Stimulated activated naive CD8-positive, alpha-beta T cell treated with anti-CD3 and anti-CD28 coated beads, Interleukin-15, Interleukin-2, amounts not matched to agents 100 ng/mL and 50 ng/mL, for 24 hours (primary cell): ENCODE data around the gene CD24.
A peak's percentile ranks its signal among the peaks of the same experiment; 100 is the strongest.
"Not testable (repeated sequence)": the region's sequence is repeated elsewhere in the genome, so short reads cannot be mapped to it uniquely, and the experiment has no call there.

Experiments used
- H3K27ac Mint-ChIP-seq: one replicate; pipeline ENCODE4 v1.8.0; 2021; ENCODE audit warnings: mild to moderate bottlenecking, mixed read lengths
- H3K27me3 Mint-ChIP-seq: one replicate; pipeline ENCODE4 v1.8.0; 2021; ENCODE audit warnings: mixed read lengths
- H3K36me3 Mint-ChIP-seq: one replicate; pipeline ENCODE4 v1.8.0; 2021; ENCODE audit warnings: low read depth, mixed read lengths
- H3K4me1 Mint-ChIP-seq: one replicate; pipeline ENCODE4 v1.8.0; 2021; ENCODE audit warnings: low read depth, mixed read lengths
- H3K4me3 Mint-ChIP-seq: one replicate; pipeline ENCODE4 v1.8.0; 2021; ENCODE audit warnings: mild to moderate bottlenecking, mixed read lengths
- H3K9me3 Mint-ChIP-seq: one replicate; pipeline ENCODE4 v1.8.0; 2021; ENCODE audit warnings: mixed read lengths

The CD24 gene, protein sequence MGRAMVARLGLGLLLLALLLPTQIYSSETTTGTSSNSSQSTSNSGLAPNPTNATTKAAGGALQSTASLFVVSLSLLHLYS

GRCh38 chr6:106974336-106974998, at the start of gene CD24:
CD24 (minus strand) TSS chr6:106974729; CDS start chr6:106974646, 83 bp downstream.
- no peaks in the 10 kb centered on the region for H3K36me3 Mint-ChIP-seq
- peak within 1 kb of the TSS; percentile 71 for H3K4me3 Mint-ChIP-seq
- no peak within 1 kb of the TSS for H3K27ac Mint-ChIP-seq
- peaks cover 57% of the 10 kb centered on the region for H3K27me3 Mint-ChIP-seq
- no peaks in the 10 kb centered on the region for H3K9me3 Mint-ChIP-seq
- H3K4me1 Mint-ChIP-seq: peaks cover 11% of the 10 kb centered on the region

- no peaks in the 10 kb centered on the region for H3K9me3 Mint-ChIP-seq
- H3K27me3 Mint-ChIP-seq: no peaks in the 10 kb centered on the region
- no peaks in the 10 kb centered on the region for H3K36me3 Mint-ChIP-seq
- no peak overlapping the region for H3K4me3 Mint-ChIP-seq
- H3K4me1 Mint-ChIP-seq: no peaks in the 10 kb centered on the region
- H3K27ac Mint-ChIP-seq: no peak overlapping the region
Measured at GRCh38 chr6:107021446-107022185, 47.1 kb upstream of the CD24 start.

- Mint-ChIP-seq H3K27me3 (no peaks in the 10 kb centered on the region), H3K9me3 (no peaks in the 10 kb centered on the region), H3K36me3 (no peaks in the 10 kb centered on the region)
Measured at GRCh38 chr6:107020239-107020638, 45.7 kb upstream of the CD24 start.

DNA sequence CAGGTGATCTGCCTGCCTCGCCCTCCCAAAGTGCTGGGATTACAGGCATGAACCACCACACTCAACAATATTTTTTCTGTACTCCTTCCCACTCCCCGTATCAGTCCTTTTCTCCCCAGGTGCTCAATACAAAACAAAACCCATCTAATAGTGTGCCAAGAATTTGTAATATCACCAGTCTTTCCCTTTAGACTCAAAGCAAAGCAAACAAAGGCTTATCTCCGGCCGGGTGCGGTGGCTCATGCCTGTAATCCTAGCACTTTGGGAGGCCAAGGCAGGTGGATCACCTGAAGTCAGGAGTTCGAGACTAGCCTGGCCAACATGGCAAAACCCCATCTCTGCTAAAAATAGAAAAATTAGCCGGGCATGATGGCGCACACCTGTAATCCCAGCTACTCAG, 45.1 kb upstream of the CD24 start:
- H3K27me3 Mint-ChIP-seq, H3K27ac Mint-ChIP-seq, H3K4me1 Mint-ChIP-seq, H3K4me3 Mint-ChIP-seq, H3K9me3 Mint-ChIP-seq, H3K36me3 Mint-ChIP-seq: not testable (repeated sequence)

More at GRCh38 chr6:107020239-107020638, 45.7 kb upstream of the CD24 start:
- Mint-ChIP-seq H3K4me1 (no peaks in the 10 kb centered on the region), H3K27ac (no peak overlapping the region), H3K4me3 (no peak overlapping the region)

DNA sequence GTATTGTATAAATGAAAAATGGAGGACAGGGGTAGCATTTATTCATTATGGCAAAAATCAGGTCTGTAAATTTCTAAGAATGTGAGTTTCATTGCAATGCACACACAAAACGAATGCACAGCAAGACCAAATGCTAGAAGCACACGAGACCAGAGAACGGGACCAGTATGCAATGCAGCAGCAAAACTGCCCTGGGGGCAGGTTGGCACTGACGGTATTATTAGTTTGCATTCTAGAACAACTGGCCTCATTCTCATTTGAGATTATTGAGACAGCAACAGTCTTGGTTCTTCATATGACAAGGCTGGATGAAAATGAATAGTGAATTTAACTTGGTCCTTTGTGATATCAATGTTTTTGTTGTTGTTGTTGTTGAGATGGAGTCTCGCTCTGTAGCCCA, 44.5 kb upstream of the CD24 start:
- no peaks in the 10 kb centered on the region for H3K4me1 Mint-ChIP-seq
- H3K27ac Mint-ChIP-seq: no peak overlapping the region
- no peaks in the 10 kb centered on the region for H3K36me3 Mint-ChIP-seq
- peaks cover 1% of the 10 kb centered on the region for H3K27me3 Mint-ChIP-seq
- H3K4me3 Mint-ChIP-seq: no peak overlapping the region
- no peaks in the 10 kb centered on the region for H3K9me3 Mint-ChIP-seq

DNA sequence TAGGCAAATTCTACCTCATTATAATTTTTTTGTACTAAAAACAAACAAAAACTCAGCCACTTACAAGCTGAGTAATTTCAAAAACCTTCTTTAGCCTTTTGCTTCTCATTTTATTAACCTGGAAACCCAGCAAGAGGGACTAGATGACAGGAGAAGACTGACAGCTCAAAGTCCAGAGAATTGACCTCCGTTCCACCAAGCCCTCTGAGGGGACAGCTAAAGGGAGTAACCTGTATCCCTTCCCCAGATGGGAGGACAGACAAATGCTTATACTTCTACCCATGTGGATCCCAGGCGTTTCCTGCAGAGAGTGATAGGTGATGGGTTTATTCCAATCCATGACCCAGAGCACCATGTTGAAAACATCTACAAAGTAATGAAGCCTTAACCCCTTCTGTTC, 35.0 kb upstream of the CD24 start:
- Mint-ChIP-seq H3K27ac (no peak overlapping the region), H3K4me3 (no peak overlapping the region), H3K36me3 (no peaks in the 10 kb centered on the region), H3K4me1 (no peaks in the 10 kb centered on the region), H3K9me3 (no peaks in the 10 kb centered on the region), H3K27me3 (peaks cover 8% of the 10 kb centered on the region)

- no peaks in the 10 kb centered on the region for H3K36me3 Mint-ChIP-seq
- peaks cover 5% of the 10 kb centered on the region for H3K4me1 Mint-ChIP-seq
- H3K27me3 Mint-ChIP-seq: peaks cover under 1% of the 10 kb centered on the region
- no peaks in the 10 kb centered on the region for H3K9me3 Mint-ChIP-seq
- no peak overlapping the region for H3K27ac Mint-ChIP-seq
- no peak overlapping the region for H3K4me3 Mint-ChIP-seq
Measured at GRCh38 chr6:106997392-106998158, 23.0 kb upstream of the CD24 start.

DNA sequence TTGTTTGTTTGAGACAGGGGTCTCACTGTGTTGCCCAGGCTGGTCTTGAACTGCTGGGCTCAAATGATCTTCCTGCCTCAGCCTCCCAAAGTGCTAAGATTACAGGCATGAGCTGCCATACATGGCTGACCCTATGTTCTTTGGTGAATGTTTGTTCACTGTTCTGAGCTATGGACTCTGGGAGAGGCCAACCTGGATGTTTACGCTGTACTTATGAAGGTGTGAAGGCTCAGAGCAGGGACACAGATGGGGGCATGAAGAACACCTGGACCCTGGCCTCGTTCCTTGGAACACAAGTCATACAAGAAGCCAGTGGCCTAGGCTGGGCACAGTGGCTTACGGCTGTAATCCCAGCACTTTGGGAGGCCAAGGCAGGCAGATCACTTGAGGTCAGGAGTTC, 21.1 kb upstream of the CD24 start:
- H3K27ac Mint-ChIP-seq: no peak overlapping the region
- H3K9me3 Mint-ChIP-seq: no peaks in the 10 kb centered on the region
- H3K36me3 Mint-ChIP-seq: no peaks in the 10 kb centered on the region
- no peak overlapping the region for H3K4me3 Mint-ChIP-seq
- peaks cover 3% of the 10 kb centered on the region for H3K27me3 Mint-ChIP-seq
- H3K4me1 Mint-ChIP-seq: peaks cover 5% of the 10 kb centered on the region

- not testable (repeated sequence) for H3K36me3 Mint-ChIP-seq, H3K4me1 Mint-ChIP-seq, H3K9me3 Mint-ChIP-seq, H3K27ac Mint-ChIP-seq, H3K27me3 Mint-ChIP-seq, H3K4me3 Mint-ChIP-seq
Measured at GRCh38 chr6:106989737-106990136, 15.2 kb upstream of the CD24 start.

DNA sequence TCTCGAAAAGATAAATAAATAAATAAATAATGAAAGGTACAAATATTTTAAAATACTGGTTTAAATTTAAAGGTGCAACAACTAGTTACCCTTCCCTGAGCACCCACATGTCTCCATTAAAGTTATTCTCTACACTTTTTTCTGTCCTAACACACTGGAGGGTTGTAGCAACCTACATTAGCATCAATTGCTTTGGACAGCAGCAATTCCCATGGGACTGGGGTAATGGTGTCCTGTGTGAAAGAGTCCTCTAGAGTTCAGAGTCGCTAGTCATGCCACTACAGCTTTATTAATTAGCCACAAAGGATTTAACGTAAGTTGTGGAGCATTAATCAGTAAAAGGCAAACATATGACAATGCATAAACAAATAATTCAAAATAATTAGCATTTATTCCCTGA, 14.1 kb upstream of the CD24 start:
- no peaks in the 10 kb centered on the region for H3K4me1 Mint-ChIP-seq
- H3K27ac Mint-ChIP-seq: no peak overlapping the region
- peaks cover 6% of the 10 kb centered on the region for H3K27me3 Mint-ChIP-seq
- no peaks in the 10 kb centered on the region for H3K36me3 Mint-ChIP-seq
- H3K4me3 Mint-ChIP-seq: no peak overlapping the region
- H3K9me3 Mint-ChIP-seq: no peaks in the 10 kb centered on the region

DNA sequence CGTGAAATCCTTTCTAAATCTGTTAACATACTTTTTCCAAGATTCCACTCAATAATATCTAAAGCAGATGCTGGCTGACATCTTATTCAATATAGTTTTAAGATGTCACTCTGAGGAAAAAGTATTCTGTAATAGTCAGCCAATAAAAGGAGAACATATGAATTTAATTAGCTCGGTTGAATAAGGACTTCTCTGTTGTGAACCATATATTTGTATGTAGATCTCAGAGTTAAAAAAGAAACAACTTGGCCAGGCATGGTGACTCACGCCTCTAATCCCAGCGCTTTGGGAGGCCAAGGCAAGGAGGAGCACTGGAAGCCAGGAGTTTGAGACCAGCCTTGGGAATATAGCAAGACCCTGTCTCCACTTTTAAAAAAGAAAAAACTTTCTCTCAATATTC, 7.4 kb upstream of the CD24 start:
- Mint-ChIP-seq H3K4me3 (no peak overlapping the region), H3K36me3 (no peaks in the 10 kb centered on the region), H3K27me3 (peaks cover 24% of the 10 kb centered on the region), H3K4me1 (no peaks in the 10 kb centered on the region), H3K27ac (no peak overlapping the region), H3K9me3 (no peaks in the 10 kb centered on the region)

GRCh38 chr6:106980926-106981325, 6.4 kb upstream of the CD24 start:
- Mint-ChIP-seq H3K4me3 (no peak overlapping the region), H3K27ac (no peak overlapping the region), H3K4me1 (peaks cover 5% of the 10 kb centered on the region), H3K27me3 (peaks cover 34% of the 10 kb centered on the region), H3K9me3 (no peaks in the 10 kb centered on the region), H3K36me3 (no peaks in the 10 kb centered on the region)

GRCh38 chr6:106979435-106979884, 4.9 kb upstream of the CD24 start:
- H3K27ac Mint-ChIP-seq: no peak overlapping the region
- H3K4me3 Mint-ChIP-seq: no peak overlapping the region
- peaks cover 38% of the 10 kb centered on the region for H3K27me3 Mint-ChIP-seq
- no peaks in the 10 kb centered on the region for H3K9me3 Mint-ChIP-seq
- H3K36me3 Mint-ChIP-seq: no peaks in the 10 kb centered on the region
- peaks cover 8% of the 10 kb centered on the region for H3K4me1 Mint-ChIP-seq

- Mint-ChIP-seq H3K9me3 (no peaks in the 10 kb centered on the region), H3K36me3 (no peaks in the 10 kb centered on the region), H3K27ac (no peak overlapping the region), H3K4me1 (peaks cover 11% of the 10 kb centered on the region), H3K27me3 (peaks cover 52% of the 10 kb centered on the region), H3K4me3 (no peak overlapping the region)
Measured at GRCh38 chr6:106977246-106977645, 2.7 kb upstream of the CD24 start.

GRCh38 chr6:106976270-106976669, 1.7 kb upstream of the CD24 start:
- H3K4me3 Mint-ChIP-seq: peak overlapping the region; percentile 58
- H3K9me3 Mint-ChIP-seq: no peaks in the 10 kb centered on the region
- H3K36me3 Mint-ChIP-seq: no peaks in the 10 kb centered on the region

More at GRCh38 chr6:106976270-106976669, 1.7 kb upstream of the CD24 start:
- Mint-ChIP-seq H3K27me3 (peaks cover 59% of the 10 kb centered on the region), H3K27ac (no peak overlapping the region), H3K4me1 (peaks cover 11% of the 10 kb centered on the region)
